AG09309 (cell line): ENCODE measurements around the gene CDC37L1.
"Not testable (repeated sequence)": the region's sequence is repeated elsewhere in the genome, so short reads cannot be mapped to it uniquely, and the experiment has no call there.

Source experiments
- DNase-seq: peaks from one replicate; pipeline ENCODE4 v3.0.0-alpha.2; 2010; ENCODE audit warnings: low read depth
- H3K4me3 ChIP-seq: 2 replicates; pipeline ENCODE4 v1.5.1; 2011; ENCODE audit warnings: mild to moderate bottlenecking, low read depth, low read length, moderate library complexity; ENCODE audit not compliant: control insufficient read depth
- TF ChIP-seq, protein P1 (sequence below): IDR thresholded peaks from 2 replicates; pipeline ENCODE4 v1.5.1; 2011; ENCODE audit warnings: mild to moderate bottlenecking, low read depth, low read length, inconsistent platforms; ENCODE audit not compliant: insufficient read depth, control insufficient read depth; ENCODE audit errors: missing control alignments

Gene CDC37L1

DNA sequence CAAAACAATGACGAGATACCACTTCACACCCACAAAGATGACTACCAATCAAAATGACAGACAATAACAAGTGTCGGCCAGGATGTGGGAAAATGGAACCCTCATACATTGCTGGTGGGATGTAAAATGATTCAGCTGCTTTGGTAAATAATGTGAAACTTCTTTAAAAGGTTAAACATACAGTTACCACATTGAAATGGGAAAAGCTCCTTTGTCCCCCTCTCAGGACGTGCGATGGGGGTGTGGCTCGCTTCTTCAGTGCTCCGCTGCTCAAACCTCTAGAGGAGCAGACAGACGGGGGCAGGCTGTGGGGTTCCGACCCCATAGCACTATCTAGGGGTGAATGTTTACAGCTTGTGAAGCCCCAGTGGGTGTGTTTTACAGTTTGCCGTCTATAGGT, 25.3 kb upstream of the CDC37L1 start:
- no peak for DNase-seq
- no peak overlapping the region for H3K4me3 ChIP-seq
- TF ChIP-seq, protein P1, sequence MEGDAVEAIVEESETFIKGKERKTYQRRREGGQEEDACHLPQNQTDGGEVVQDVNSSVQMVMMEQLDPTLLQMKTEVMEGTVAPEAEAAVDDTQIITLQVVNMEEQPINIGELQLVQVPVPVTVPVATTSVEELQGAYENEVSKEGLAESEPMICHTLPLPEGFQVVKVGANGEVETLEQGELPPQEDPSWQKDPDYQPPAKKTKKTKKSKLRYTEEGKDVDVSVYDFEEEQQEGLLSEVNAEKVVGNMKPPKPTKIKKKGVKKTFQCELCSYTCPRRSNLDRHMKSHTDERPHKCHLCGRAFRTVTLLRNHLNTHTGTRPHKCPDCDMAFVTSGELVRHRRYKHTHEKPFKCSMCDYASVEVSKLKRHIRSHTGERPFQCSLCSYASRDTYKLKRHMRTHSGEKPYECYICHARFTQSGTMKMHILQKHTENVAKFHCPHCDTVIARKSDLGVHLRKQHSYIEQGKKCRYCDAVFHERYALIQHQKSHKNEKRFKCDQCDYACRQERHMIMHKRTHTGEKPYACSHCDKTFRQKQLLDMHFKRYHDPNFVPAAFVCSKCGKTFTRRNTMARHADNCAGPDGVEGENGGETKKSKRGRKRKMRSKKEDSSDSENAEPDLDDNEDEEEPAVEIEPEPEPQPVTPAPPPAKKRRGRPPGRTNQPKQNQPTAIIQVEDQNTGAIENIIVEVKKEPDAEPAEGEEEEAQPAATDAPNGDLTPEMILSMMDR: no peak

- DNase-seq: no peak
- TF ChIP-seq, protein P1: no peak
- no peak overlapping the region for H3K4me3 ChIP-seq
Observed at GRCh38 chr9:4654538-4654937, 24.8 kb upstream of the CDC37L1 start.

DNA sequence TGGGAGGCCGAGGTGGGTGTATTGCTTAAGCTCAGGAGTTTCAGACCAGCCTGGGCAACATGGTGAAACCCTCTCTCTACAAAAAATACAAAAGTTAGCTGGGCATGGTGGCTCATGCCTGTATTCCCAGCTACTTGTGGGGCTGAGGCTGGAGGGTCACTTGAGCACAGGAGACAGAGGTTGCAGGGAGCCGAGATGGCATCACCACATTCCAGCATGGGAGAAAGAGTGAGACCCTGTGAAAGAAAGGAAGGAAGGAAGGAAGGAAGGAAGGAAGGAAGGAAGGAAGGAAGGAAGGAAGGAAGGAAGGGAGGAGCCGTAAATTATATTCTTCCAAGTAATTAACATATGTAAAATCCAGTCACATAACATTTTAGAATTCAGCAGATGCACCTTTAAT, 23.2 kb upstream of the CDC37L1 start:
- DNase-seq, H3K4me3 ChIP-seq: not testable (repeated sequence)

- TF ChIP-seq, protein P1: no peak
- no peak for DNase-seq
- H3K4me3 ChIP-seq: no peak overlapping the region
Observed at GRCh38 chr9:4656621-4657020, 22.7 kb upstream of the CDC37L1 start.

GRCh38 chr9:4657426-4658159, 21.8 kb upstream of the CDC37L1 start:
- no peak for DNase-seq
- TF ChIP-seq, protein P1: no peak
- no peak overlapping the region for H3K4me3 ChIP-seq

- not testable (repeated sequence) for DNase-seq
Observed at GRCh38 chr9:4660665-4661064, 18.7 kb upstream of the CDC37L1 start.

GRCh38 chr9:4661165-4661564, 18.2 kb upstream of the CDC37L1 start:
- TF ChIP-seq, protein P1: no peak
- no peak overlapping the region for H3K4me3 ChIP-seq
- no peak for DNase-seq

More at GRCh38 chr9:4660665-4661064, 18.7 kb upstream of the CDC37L1 start:
- not testable (repeated sequence) for H3K4me3 ChIP-seq

GRCh38 chr9:4661611-4662010, 17.8 kb upstream of the CDC37L1 start:
- TF ChIP-seq, protein P1: no peak
- peak overlapping the region; percentile 62 for H3K4me3 ChIP-seq
- no peak for DNase-seq
